Measurements from ENCODE around the gene SLC29A2. TPM values are rescaled to one million over a fixed set of nuclear protein-coding genes. Genes with fewer than 3 reads are reported as not detected.

The SLC29A2 gene
- total RNA-seq, 1 experiment from 2014 or later: 30.2 TPM

- H3K27ac Mint-ChIP-seq: no peak overlapping the region
- no peaks in the 10 kb centered on the region for H3K9me3 Mint-ChIP-seq
- ChIA-PET CTCF (interaction anchor here (0.9 to 1.5 kb wide), 7 partner anchors 19 to 58 kb away, joined by 3 to 8 read pairs (median 3); partner anchors contain the start of genes CD248 and YIF1A), POLR2A (no interaction called here)
- H3K4me3 Mint-ChIP-seq: no peak overlapping the region
- no peak for TF ChIP-seq ZSCAN18 (CRISPR knock-in tag; IDR thresholded peaks at IDR 0.05)
- TF ChIP-seq, protein P1, sequence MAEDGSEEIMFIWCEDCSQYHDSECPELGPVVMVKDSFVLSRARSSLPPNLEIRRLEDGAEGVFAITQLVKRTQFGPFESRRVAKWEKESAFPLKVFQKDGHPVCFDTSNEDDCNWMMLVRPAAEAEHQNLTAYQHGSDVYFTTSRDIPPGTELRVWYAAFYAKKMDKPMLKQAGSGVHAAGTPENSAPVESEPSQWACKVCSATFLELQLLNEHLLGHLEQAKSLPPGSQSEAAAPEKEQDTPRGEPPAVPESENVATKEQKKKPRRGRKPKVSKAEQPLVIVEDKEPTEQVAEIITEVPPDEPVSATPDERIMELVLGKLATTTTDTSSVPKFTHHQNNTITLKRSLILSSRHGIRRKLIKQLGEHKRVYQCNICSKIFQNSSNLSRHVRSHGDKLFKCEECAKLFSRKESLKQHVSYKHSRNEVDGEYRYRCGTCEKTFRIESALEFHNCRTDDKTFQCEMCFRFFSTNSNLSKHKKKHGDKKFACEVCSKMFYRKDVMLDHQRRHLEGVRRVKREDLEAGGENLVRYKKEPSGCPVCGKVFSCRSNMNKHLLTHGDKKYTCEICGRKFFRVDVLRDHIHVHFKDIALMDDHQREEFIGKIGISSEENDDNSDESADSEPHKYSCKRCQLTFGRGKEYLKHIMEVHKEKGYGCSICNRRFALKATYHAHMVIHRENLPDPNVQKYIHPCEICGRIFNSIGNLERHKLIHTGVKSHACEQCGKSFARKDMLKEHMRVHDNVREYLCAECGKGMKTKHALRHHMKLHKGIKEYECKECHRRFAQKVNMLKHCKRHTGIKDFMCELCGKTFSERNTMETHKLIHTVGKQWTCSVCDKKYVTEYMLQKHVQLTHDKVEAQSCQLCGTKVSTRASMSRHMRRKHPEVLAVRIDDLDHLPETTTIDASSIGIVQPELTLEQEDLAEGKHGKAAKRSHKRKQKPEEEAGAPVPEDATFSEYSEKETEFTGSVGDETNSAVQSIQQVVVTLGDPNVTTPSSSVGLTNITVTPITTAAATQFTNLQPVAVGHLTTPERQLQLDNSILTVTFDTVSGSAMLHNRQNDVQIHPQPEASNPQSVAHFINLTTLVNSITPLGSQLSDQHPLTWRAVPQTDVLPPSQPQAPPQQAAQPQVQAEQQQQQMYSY (CRISPR knock-in tag; IDR thresholded peaks at IDR 0.05): no peak
- ATAC-seq (no peak), DNase-seq (ENCODE audit: low spot score) (no peak)
- H3K4me1 Mint-ChIP-seq: peaks cover 26% of the 10 kb centered on the region
- no peaks in the 10 kb centered on the region for H3K27me3 Mint-ChIP-seq (ENCODE audit: low read depth)
- peaks cover 10% of the 10 kb centered on the region for H3K36me3 Mint-ChIP-seq
Measured at GRCh38 chr11:66340596-66341501, 30.7 kb downstream of the SLC29A2 start.

DNA sequence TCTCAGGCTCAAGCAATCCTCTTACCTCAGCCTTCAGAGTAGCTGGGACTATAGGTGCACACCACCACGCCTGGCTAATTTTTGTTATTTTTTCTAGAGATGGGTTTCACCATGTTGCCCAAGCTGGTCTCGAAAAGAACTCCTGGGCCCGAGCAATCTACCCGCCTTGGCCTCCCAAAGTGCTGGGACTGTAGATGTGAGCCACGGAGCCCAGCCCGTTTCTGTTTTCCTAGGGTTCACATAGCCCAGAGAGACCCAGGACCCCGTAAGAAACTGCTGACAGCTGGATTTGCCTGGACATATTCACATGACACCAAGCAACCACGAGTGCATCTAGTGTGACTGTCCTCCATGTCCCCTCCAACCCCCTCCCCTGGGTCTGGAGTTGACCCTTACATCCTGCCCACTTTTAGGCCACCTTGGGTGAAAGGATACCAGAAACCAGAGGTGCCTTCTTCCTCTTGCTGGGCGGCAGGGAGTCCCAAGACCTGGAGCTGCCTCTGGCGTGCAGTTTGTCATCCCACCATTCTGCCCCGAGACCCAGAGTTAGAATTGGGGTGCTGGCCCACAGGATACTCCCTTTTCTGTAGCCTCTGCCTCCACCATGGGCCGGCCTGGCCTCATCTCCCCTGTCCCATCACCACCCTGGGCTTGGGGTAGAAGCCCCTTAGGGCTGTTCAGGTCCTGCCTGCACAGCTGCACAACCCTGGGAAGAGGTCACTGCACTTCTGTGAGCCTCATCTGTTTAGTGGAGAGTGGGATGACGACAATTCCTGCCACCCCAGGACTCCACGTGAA is 31.7 kb downstream of the SLC29A2 start:
- CTCF ChIA-PET: interaction anchor here (1.0 to 2.7 kb wide), 7 partner anchors 18 to 57 kb away, joined by 3 to 17 read pairs (median 3); partner anchors contain the start of genes CD248 and YIF1A
- DNase-seq (ENCODE audit: low spot score) (no peak), ATAC-seq (no peak)
- peaks cover 10% of the 10 kb centered on the region for H3K36me3 Mint-ChIP-seq
- POLR2A ChIA-PET: no interaction called here
- TF ChIP-seq TCF7 (CRISPR knock-in tag; IDR thresholded peaks at IDR 0.05; ENCODE audit: low read depth) (no peak), HMGA2 (CRISPR knock-in tag; IDR thresholded peaks at IDR 0.05) (no peak), JAZF1 (CRISPR knock-in tag; IDR thresholded peaks at IDR 0.05) (no peak), ZNF232 (CRISPR knock-in tag; IDR thresholded peaks at IDR 0.05) (no peak), MYBL2 (CRISPR knock-in tag; IDR thresholded peaks at IDR 0.05) (no peak), E2F1 (CRISPR knock-in tag; IDR thresholded peaks at IDR 0.05) (no peak), ZNF512 (CRISPR knock-in tag; IDR thresholded peaks at IDR 0.05; ENCODE audit: borderline replicate concordance) (no peak), ZNF396 (CRISPR knock-in tag; IDR thresholded peaks at IDR 0.05; ENCODE audit: borderline replicate concordance) (no peak), ZNF138 (CRISPR knock-in tag; conservative IDR thresholded peaks at IDR 0.05) (no peak), ZNF423 (CRISPR knock-in tag; IDR thresholded peaks at IDR 0.05) (no peak)
- TF ChIP-seq, protein P2, sequence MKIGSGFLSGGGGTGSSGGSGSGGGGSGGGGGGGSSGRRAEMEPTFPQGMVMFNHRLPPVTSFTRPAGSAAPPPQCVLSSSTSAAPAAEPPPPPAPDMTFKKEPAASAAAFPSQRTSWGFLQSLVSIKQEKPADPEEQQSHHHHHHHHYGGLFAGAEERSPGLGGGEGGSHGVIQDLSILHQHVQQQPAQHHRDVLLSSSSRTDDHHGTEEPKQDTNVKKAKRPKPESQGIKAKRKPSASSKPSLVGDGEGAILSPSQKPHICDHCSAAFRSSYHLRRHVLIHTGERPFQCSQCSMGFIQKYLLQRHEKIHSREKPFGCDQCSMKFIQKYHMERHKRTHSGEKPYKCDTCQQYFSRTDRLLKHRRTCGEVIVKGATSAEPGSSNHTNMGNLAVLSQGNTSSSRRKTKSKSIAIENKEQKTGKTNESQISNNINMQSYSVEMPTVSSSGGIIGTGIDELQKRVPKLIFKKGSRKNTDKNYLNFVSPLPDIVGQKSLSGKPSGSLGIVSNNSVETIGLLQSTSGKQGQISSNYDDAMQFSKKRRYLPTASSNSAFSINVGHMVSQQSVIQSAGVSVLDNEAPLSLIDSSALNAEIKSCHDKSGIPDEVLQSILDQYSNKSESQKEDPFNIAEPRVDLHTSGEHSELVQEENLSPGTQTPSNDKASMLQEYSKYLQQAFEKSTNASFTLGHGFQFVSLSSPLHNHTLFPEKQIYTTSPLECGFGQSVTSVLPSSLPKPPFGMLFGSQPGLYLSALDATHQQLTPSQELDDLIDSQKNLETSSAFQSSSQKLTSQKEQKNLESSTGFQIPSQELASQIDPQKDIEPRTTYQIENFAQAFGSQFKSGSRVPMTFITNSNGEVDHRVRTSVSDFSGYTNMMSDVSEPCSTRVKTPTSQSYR (CRISPR knock-in tag; IDR thresholded peaks at IDR 0.05): no peak
- TF ChIP-seq, protein P3, sequence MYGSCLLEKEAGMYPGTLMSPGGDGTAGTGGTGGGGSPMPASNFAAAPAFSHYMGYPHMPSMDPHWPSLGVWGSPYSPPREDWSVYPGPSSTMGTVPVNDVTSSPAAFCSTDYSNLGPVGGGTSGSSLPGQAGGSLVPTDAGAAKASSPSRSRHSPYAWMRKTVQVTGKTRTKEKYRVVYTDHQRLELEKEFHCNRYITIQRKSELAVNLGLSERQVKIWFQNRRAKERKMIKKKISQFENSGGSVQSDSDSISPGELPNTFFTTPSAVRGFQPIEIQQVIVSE (CRISPR knock-in tag; IDR thresholded peaks at IDR 0.05; ENCODE audit: borderline replicate concordance): no peak
- TF ChIP-seq, protein P4, sequence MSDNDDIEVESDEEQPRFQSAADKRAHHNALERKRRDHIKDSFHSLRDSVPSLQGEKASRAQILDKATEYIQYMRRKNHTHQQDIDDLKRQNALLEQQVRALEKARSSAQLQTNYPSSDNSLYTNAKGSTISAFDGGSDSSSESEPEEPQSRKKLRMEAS (CRISPR knock-in tag; IDR thresholded peaks at IDR 0.05): no peak
- TF ChIP-seq, protein P5, sequence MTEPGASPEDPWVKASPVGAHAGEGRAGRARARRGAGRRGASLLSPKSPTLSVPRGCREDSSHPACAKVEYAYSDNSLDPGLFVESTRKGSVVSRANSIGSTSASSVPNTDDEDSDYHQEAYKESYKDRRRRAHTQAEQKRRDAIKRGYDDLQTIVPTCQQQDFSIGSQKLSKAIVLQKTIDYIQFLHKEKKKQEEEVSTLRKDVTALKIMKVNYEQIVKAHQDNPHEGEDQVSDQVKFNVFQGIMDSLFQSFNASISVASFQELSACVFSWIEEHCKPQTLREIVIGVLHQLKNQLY (CRISPR knock-in tag; IDR thresholded peaks at IDR 0.05): no peak
- H3K9me3 Mint-ChIP-seq: no peaks in the 10 kb centered on the region
- no peak overlapping the region for H3K4me3 Mint-ChIP-seq
- H3K4me1 Mint-ChIP-seq: peaks cover 23% of the 10 kb centered on the region
- H3K27ac Mint-ChIP-seq: no peak overlapping the region
- H3K27me3 Mint-ChIP-seq (ENCODE audit: low read depth): no peaks in the 10 kb centered on the region

All from WTC11 (cell line).